GM12878 (cell line): ENCODE measurements around the gene DUSP22. TPM values are rescaled to one million over a fixed set of nuclear protein-coding genes. Genes with fewer than 3 reads are reported as not detected.
A peak's percentile ranks its signal among the peaks of the same experiment; 100 is the strongest.

Source experiments
- BACH1 ChIP-seq: fragments of 450-650 bp; IDR thresholded peaks from 2 replicates; pipeline ENCODE4 v1.6.1; 2017; ENCODE audit warnings: mild to moderate bottlenecking, borderline replicate concordance
- BCL3 ChIP-seq: IDR thresholded peaks from 2 replicates; pipeline ENCODE4 v1.6.1; 2011; ENCODE audit warnings: borderline replicate concordance, low read depth, mild to moderate bottlenecking, moderate library complexity, low read length; ENCODE audit not compliant: insufficient read depth, poor library complexity, severe bottlenecking
- CHD1 ChIP-seq: IDR thresholded peaks from 2 replicates; pipeline ENCODE4 v1.6.1; 2012; ENCODE audit warnings: low read depth, low read length, improper control_type of control experiment
- CHD4 ChIP-seq: fragments of 200-600 bp; sonication (generic); IDR thresholded peaks from 2 replicates; pipeline ENCODE4 v1.6.1; 2016; ENCODE audit warnings: mild to moderate bottlenecking
- CTCF ChIP-seq, 3 experiments: IDR thresholded peaks in 2 of 3; conservative IDR thresholded peaks in 1 of 3; 2 replicates each; pipeline ENCODE4 v1.5.1; 2011; ENCODE audit warnings: low read depth in 3 of 3, low read length in 3 of 3, mild to moderate bottlenecking in 3 of 3, control low read depth in 2 of 3, moderate library complexity in 2 of 3, inconsistent platforms in 1 of 3, mixed read lengths in 1 of 3; ENCODE audit not compliant: control insufficient read depth in 2 of 3, insufficient read depth in 1 of 3; ENCODE audit errors: extremely low read depth in 1 of 3
- E4F1 ChIP-seq: fragments of 450-650 bp; IDR thresholded peaks from 2 replicates; pipeline ENCODE4 v1.6.1; 2018; ENCODE audit warnings: borderline replicate concordance, mild to moderate bottlenecking; ENCODE audit not compliant: partially characterized antibody
- ELK1 ChIP-seq: IDR thresholded peaks from 2 replicates; pipeline ENCODE4 v1.6.1; 2012; ENCODE audit warnings: low read depth, low read length, improper control_type of control experiment
- EP300 ChIP-seq, 2 experiments: fragments of 150-350 bp in 1 of 2; IDR thresholded peaks; 2 replicates each; pipeline ENCODE4 v1.6.1; 2011 to 2012; ENCODE audit warnings: low read depth in 2 of 2, low read length in 2 of 2, borderline replicate concordance in 1 of 2, improper control_type of control experiment in 1 of 2, inconsistent platforms in 1 of 2; ENCODE audit not compliant: control insufficient read depth in 1 of 2
- LARP7 ChIP-seq: fragments of 450-650 bp; IDR thresholded peaks from 2 replicates; pipeline ENCODE4 v1.6.1; 2017; ENCODE audit warnings: mild to moderate bottlenecking
- MAX ChIP-seq: IDR thresholded peaks from 2 replicates; pipeline ENCODE4 v1.6.1; 2012; ENCODE audit warnings: low read depth, low read length, improper control_type of control experiment
- MTA2 ChIP-seq: fragments of 450-650 bp; IDR thresholded peaks from 2 replicates; pipeline ENCODE4 v1.6.1; 2016; ENCODE audit warnings: low read depth, mild to moderate bottlenecking, moderate library complexity
- MTA3 ChIP-seq: IDR thresholded peaks from 2 replicates; pipeline ENCODE4 v1.6.1; 2012; ENCODE audit warnings: low read length, inconsistent platforms, borderline replicate concordance
- NBN ChIP-seq: fragments of 450-650 bp; IDR thresholded peaks from 2 replicates; pipeline ENCODE4 v1.6.1; 2016
- NRF1 ChIP-seq: conservative IDR thresholded peaks from 2 replicates; pipeline ENCODE4 v1.6.1; 2011; ENCODE audit warnings: mild to moderate bottlenecking, low read depth, low read length, improper control_type of control experiment
- RAD51 ChIP-seq: fragments of 450-650 bp; IDR thresholded peaks from 2 replicates; pipeline ENCODE4 v1.6.1; 2016; ENCODE audit warnings: moderate library complexity, mild to moderate bottlenecking, inconsistent platforms
- SP1 ChIP-seq: IDR thresholded peaks from one replicate; pipeline ENCODE4 v1.6.1; 2011; ENCODE audit warnings: low read depth, low read length
- TARDBP ChIP-seq: IDR thresholded peaks from 2 replicates; pipeline ENCODE4 v1.6.1; 2016; ENCODE audit warnings: borderline replicate concordance
- TBL1XR1 ChIP-seq: IDR thresholded peaks from 2 replicates; pipeline ENCODE4 v1.6.1; 2012; ENCODE audit warnings: low read depth, low read length, improper control_type of control experiment
- ZBTB40 ChIP-seq: fragments of 450-650 bp; IDR thresholded peaks from 2 replicates; pipeline ENCODE4 v1.6.1; 2016; ENCODE audit warnings: mild to moderate bottlenecking, moderate library complexity, borderline replicate concordance
- ZNF24 ChIP-seq: fragments of 450-650 bp; IDR thresholded peaks from 2 replicates; pipeline ENCODE4 v1.6.1; 2017; ENCODE audit warnings: antibody characterized with exemption, mild to moderate bottlenecking
- polyA plus RNA-seq, 11 experiments: library from polyadenylated mRNA; depleted of rRNA in 4 of 11; unstranded in 6 of 11; stranded (reverse) in 5 of 11; fragments of >200 nt; fragmentation: Nextera tagmentation in 4 of 11; fragmentation: Illumina TruSeq in 1 of 11; extraction: Ambion mirVana in 4 of 11; extraction: Trizol in 1 of 11; gene quantifications; 1 replicate in 1 of 11; 2 replicates in 10 of 11; pipeline versions ENCODE4 v1.2.1 to v1.2.3, GENCODE V29; 2011 to 2016; ENCODE audit warnings: inconsistent platforms in 2 of 11, missing spikeins in 2 of 11, low read depth in 1 of 11
- total RNA-seq, 4 experiments: library from RNA; depleted of rRNA in 3 of 4; stranded (reverse); fragments of >200 nt in 3 of 4; fragmentation: Illumina TruSeq in 1 of 4; extraction: Trizol in 1 of 4; gene quantifications; 2 replicates each; pipeline versions ENCODE4 v1.2.1 to v1.2.3, GENCODE V29; 2013 to 2021

The DUSP22 gene
- total and polyA plus RNA-seq, 10 of the 15 experiments (the other 5 are each of a cell fraction or from before 2014, with no cell fraction given): 78.9 to 156 (median 107) TPM

GRCh38 chr6:308768-309167 is 16.5 kb downstream of the DUSP22 start (continued):
- TF ChIP-seq ELK1 (no peak), ZNF24 (0 out of 2 replicates have a peak, but pooled peaks have one; percentile 22), EP300 (IDR thresholded peaks at IDR 0.05; ENCODE audit: borderline replicate concordance in 1 of 2, control insufficient read depth in 1 of 2, low read depth in 2 of 2, low read length in 2 of 2) (peak in 1 of 2 experiments; percentile 54; a peak in 2 of 4 replicates), MAX (no peak), MTA2 (peak; percentile 81), E4F1 (no peak), CTCF (IDR thresholded peaks at IDR 0.05 in 2 of 3, conservative IDR thresholded peaks at IDR 0.05 in 1 of 3; ENCODE audit: control insufficient read depth in 2 of 3, extremely low read depth in 1 of 3, insufficient read depth in 1 of 3, low read depth in 3 of 3, low read length in 3 of 3) (no peak), RAD51 (no peak), TARDBP (no peak), BACH1 (no peak; the same call in 1 of the 2 replicates), BCL3 (no peak), LARP7 (peak; percentile 76), NRF1 (no peak), TBL1XR1 (no peak), MTA3 (no peak), NBN (no peak), ZBTB40 (no peak), CHD1 (no peak), SP1 (no peak), CHD4 (no peak)
